ENCODE measurements around the gene RGS21.
A peak's percentile ranks its signal among the peaks of the same experiment; 100 is the strongest.

The RGS21 gene

GRCh38 chr1:192378878-192379277 lies 62.1 kb downstream of the RGS21 start:
- no peak for DNase-seq (ENCODE audit: low spot score)

- no peak for DNase-seq (ENCODE audit: low spot score)
Measured at GRCh38 chr1:192379554-192379953, 62.8 kb downstream of the RGS21 start.

GRCh38 chr1:192382758-192383157 lies 66.0 kb downstream of the RGS21 start:
- no peak for DNase-seq (ENCODE audit: low spot score)

GRCh38 chr1:192386051-192386650 lies 69.4 kb downstream of the RGS21 start:
- no peak for DNase-seq (ENCODE audit: low spot score)

GRCh38 chr1:192395211-192395610 lies 78.4 kb downstream of the RGS21 start:
- DNase-seq (ENCODE audit: low spot score), result no peak

- no peak for DNase-seq (ENCODE audit: low spot score)
Measured at GRCh38 chr1:192395895-192396294, 79.1 kb downstream of the RGS21 start.

GRCh38 chr1:192399161-192399560 lies 82.4 kb downstream of the RGS21 start:
- no peak for DNase-seq (ENCODE audit: low spot score)

GRCh38 chr1:192401825-192402224 lies 85.0 kb downstream of the RGS21 start:
- DNase-seq (ENCODE audit: low spot score), result peak; percentile 23

- DNase-seq (ENCODE audit: low spot score), result no peak
Measured at GRCh38 chr1:192402571-192402970, 85.8 kb downstream of the RGS21 start.

- no peak for DNase-seq (ENCODE audit: low spot score)
Measured at GRCh38 chr1:192407206-192407605, 90.4 kb downstream of the RGS21 start.
